ENCODE measurements around the gene CSGALNACT2.
"Not testable (repeated sequence)": the region's sequence is repeated elsewhere in the genome, so short reads cannot be mapped to it uniquely, and the experiment has no call there.

Gene CSGALNACT2

DNA sequence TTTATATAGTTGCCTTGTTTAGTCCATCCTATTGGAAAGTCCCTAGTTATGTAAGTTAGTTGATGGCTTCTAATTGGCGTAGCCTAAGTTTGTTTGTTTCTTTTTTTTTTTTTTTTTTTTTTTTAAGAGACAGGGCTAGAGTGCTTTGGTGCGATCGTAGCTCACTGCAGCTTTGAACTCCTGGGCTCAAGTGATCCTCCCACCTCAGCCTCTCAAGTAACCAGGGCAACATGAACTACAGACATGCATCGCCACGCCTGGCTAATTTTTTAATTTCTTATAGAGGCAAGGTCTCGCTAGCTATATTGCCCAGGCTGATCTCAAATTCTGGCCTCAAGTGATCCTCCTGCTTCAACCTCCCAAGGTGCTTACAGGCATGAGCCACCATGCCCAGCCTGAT is 7.1 kb downstream of the CSGALNACT2 start:
- no peak for DNase-seq (ENCODE audit: low read depth in 2 of 2)

DNA sequence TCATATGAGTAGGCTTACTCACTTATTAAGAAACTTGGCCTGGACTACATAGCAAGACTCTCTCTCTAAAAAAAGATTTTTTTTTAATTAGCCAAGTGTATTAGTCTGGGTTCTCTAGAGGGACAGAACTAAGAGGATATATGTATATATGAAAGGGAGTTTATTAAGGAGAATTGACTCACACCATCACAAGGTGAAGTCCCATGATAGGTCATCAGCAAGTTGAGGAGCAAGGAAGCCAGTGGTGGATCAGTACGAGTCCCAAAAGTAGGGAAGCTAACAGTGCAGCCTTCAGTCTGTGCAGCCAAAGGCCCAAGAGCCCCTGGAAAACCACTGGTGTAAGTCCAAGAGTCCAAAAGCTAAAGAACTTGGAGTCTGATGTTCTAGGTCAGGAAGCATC is 7.7 kb downstream of the CSGALNACT2 start:
- DNase-seq (ENCODE audit: low read depth in 2 of 2), result not testable (repeated sequence)

DNA sequence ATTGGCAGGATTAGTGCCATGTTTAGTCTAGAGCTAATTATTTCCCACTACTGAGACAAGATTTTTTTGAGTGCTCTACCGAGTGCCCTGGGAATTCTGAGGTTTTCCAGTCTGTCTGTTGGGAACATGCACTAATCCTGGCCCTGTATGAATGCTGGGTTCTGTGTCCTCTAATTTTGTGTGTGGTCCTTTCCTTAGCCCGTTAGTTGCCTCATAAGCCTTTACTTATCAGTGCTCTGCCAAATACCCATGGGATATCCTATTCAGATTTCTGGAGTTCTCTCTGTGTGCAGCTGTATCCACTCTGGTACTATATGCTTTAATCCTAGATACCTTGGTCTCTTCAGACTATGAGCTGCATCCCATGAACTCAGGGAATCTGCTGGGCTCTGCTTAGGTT is 13.1 kb downstream of the CSGALNACT2 start:
- no peak for DNase-seq (ENCODE audit: low read depth in 2 of 2)

- no peak for DNase-seq (ENCODE audit: low read depth in 2 of 2)
Measured at GRCh38 chr10:43153901-43154300, 15.7 kb downstream of the CSGALNACT2 start.

GRCh38 chr10:43155221-43155620 is 17.0 kb downstream of the CSGALNACT2 start:
- DNase-seq (ENCODE audit: low read depth in 2 of 2), result no peak

- DNase-seq (ENCODE audit: low read depth in 2 of 2), result no peak
Measured at GRCh38 chr10:43155741-43156140, 17.5 kb downstream of the CSGALNACT2 start.

GRCh38 chr10:43156590-43157341 is 18.5 kb downstream of the CSGALNACT2 start:
- DNase-seq (ENCODE audit: low read depth in 2 of 2), result no peak

GRCh38 chr10:43158636-43159035 is 20.4 kb downstream of the CSGALNACT2 start:
- no peak for DNase-seq (ENCODE audit: low read depth in 2 of 2)

DNA sequence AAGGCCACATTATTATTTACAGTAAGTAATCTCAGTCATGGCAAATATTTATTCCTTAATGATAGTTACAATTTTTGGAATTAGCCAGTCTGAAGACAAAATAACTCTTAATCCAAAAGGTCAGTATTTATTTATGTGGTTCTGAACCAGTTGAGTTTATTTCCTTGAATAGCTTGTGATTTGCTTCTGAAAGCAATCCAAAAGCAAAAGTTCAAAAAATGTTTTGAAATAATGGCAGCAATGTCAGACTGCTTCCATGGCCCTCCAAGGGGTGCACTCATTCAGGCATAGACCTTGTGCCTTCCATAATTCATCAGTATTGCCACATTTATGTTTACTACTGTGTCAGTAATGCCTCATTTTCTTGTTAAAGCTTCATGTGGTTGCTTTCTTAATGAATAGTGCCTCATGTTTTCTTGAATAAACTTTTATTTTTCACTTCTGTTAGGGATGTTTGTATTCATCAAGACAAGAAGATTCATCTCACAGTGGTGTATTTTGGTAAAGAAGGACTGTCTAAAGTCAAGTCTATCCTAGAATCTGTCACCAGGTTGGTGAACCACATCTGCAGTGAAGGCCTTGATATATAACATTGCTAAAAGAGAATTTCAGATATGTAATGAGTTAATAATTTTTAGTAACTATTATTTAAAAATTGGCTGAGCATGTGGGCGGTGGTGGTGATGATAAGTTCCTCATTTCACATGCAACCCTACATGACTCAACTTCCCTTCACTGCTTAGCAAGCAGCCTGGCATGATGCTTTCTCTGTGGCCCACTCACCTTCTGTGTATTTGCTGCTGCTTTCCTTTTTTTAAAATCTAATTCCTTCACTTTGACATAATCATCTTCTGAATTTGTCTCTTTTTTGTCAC is 22.0 kb downstream of the CSGALNACT2 start:
- peak; percentile 10 to 13 for DNase-seq (ENCODE audit: low read depth in 2 of 2)

DNA sequence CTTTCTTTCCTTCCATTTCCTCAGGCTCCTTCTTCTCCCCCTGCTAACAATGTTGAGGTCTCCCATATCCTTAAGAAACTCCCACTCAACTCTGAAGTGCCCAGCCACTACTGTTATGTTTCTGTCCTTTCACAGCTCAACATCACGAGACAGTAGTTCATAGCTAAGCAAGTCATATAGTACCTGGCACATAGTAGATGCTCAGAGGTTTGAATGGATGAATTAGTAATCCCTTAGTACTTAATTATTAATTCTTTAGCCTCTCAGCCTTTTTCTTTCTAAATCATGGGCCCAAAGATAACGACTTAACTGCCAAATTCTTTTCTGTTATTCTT is 22.6 kb downstream of the CSGALNACT2 start:
- DNase-seq (ENCODE audit: low read depth in 2 of 2), result no peak

- DNase-seq (ENCODE audit: low read depth in 2 of 2), result no peak
Measured at GRCh38 chr10:43162604-43163003, 24.4 kb downstream of the CSGALNACT2 start.

DNA sequence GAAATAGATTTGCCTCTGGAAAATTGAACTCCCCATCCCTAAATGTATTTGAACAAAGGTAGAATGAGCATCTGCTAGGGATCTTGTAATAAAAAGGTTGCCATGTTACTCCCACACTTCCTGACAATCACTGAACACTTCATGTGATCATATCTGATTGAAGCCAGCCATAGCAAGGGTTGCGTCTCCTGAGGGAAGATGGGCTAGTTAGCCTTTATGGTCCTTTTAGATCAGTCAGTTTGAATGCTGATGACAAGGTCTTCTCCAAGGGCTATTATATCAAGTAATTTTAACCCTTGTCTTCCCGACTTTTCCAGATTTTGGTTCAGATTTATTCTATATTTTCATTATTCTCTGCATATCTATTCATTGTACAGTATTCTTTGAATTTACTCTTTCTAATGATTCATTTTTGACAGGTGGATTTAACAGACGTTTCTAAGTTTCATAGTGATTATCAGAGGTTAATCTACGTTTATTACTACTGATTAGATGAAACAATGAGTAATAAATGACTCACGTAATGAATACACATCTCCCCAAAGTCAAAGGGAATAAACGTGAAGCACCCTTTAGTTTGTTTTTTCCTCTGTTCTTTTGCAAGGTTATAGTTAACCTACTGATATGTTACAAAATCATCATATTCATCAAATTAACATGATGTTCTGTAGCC is 28.1 kb downstream of the CSGALNACT2 start:
- no peak for DNase-seq (ENCODE audit: low read depth in 2 of 2)

DNA sequence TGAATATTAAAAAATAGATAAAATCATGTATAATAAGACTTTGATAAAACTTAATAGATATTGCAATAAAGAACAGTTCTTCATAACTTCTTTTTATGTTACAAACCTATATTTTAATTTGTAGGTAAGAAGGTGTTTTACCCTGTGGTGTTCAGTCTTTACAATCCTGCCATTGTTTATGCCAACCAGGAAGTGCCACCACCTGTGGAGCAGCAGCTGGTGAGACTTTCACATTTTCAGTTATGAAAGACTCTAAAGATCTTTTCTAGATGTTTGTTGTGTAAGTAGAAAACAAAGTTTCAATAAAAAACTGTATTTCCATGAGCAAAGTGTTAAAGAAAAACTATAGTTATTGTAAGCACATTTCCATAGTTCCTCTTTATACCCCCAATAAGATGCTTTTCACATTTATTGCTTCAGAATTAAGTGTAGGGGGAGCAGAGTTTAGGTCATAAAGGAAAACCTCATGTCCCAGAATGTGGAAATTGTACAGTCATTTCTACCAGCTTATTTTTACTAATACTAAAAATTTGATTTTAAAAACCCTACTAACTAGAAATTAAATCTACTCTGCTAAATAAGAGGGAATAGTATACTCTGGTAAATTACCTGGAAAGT is 28.7 kb downstream of the CSGALNACT2 start:
- no peak for DNase-seq (ENCODE audit: low read depth in 2 of 2)

DNA sequence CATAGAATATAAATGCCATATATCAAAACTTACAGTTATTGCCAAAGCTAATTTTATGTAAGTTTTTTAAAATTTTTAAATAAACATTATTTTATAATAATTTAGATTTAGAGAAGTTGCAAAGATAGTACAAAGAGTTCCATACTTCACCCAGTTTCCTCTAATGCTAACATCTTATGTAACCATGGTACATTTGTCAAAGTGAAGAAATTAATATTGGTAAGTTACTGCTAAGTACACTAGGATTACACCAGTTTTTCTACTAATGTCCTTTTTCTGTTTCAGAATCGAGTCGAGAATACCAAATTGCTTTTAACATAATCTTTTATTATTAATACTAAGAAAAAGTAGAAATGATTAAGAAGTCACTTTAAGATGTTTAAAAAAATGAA is 29.2 kb downstream of the CSGALNACT2 start:
- DNase-seq (ENCODE audit: low read depth in 2 of 2), result no peak

DNA sequence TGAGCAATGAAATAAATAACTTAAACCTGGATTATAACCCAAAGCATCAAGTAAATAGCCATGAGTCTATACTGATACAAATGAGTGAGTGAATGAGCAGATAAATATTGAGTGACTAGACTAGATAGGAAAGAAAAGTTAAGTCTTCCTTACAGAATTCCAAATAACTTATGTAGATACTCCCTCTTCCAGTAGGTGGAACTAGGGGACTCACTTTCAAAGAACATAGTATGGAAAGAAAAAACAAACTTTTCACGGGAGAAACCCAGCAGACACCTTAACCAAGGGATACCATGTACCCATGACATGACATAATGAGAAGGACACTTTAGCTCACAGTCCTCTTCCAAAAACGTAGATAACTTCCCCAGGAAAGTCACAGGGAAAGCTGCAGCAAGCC is 32.2 kb downstream of the CSGALNACT2 start:
- no peak for DNase-seq (ENCODE audit: low read depth in 2 of 2)

DNA sequence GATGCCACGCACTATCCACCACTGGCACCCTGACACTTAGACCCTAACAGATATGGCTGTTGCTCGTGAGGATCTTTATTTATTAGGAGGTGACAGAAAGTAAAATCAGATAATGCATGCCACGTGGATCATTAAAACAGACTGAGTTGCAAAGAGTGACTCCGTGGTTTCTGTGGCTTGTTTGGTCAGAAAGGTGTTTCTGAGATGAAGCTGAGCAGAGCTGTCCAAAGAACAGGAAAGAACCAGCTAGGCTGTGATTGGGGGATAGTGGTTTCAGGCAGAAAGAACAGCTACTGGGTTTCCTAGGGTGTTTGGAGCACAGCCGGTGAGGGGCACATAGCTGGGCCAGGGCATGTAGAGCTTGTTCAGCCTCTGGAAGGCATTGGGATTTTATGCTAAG is 34.4 kb downstream of the CSGALNACT2 start:
- no peak for DNase-seq (ENCODE audit: low read depth in 2 of 2)

- DNase-seq (ENCODE audit: low read depth in 2 of 2), result no peak
Measured at GRCh38 chr10:43173120-43173519, 34.9 kb downstream of the CSGALNACT2 start.

DNA sequence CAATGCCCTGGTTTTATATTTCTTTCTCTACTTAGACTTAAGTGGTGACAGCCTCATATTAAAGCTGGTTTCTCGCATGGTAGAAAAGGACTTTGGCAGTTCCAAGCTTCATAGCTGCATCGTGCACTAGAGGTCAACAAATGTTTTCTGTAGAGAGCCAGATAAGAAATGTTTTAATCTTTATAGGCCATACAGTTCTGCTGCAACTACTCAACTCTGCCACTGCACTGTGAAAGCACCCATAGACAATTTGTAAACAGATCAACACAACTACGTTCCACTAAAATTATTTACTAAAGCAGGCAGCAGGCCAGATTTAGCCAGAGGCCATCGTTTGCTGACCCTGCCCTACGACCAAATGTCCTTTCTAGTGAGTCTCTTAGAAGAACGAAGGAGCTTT is 36.7 kb downstream of the CSGALNACT2 start:
- DNase-seq (ENCODE audit: low read depth in 2 of 2), result no peak

- no peak for DNase-seq (ENCODE audit: low read depth in 2 of 2)
Measured at GRCh38 chr10:43176271-43176670, 38.0 kb downstream of the CSGALNACT2 start.

DNA sequence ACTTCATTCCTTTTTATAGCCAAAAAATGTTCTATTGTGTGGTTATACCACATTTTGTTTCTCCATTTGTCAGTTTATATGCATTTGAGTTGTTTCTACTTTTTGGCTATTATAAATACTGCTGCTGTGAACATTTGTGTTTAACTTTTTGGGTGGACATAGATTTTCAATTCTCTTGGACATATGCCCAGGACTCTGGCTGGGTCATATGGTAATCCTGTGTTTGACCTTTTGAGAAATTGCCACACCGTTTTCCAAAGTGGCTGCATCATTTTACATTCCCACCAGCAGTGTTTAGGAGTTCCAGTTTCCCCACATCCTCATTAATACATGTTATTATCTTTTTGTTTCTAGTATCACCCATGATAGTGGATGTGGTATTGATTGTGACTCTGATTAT is 39.4 kb downstream of the CSGALNACT2 start:
- no peak for DNase-seq (ENCODE audit: low read depth in 2 of 2)

DNA sequence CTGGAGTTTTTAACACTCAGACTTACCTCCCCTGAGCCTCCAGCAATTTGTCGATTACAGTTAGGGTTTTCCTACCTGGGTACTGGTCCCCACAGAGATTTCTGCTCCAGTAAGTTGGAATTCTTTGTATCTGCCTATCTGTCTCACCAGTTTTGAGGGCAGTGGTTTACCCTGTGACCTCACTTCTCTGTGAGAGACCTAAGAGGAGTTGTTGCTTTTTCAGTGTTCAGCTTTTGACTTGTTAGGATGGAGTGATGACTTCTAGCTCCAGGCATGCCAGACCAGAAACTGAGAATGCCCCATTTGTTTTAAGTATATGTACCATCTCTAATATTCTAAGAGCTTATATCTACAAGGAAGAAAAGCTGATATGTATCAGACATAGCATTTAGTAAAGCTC is 42.9 kb downstream of the CSGALNACT2 start:
- DNase-seq (ENCODE audit: low read depth in 2 of 2), result no peak

DNA sequence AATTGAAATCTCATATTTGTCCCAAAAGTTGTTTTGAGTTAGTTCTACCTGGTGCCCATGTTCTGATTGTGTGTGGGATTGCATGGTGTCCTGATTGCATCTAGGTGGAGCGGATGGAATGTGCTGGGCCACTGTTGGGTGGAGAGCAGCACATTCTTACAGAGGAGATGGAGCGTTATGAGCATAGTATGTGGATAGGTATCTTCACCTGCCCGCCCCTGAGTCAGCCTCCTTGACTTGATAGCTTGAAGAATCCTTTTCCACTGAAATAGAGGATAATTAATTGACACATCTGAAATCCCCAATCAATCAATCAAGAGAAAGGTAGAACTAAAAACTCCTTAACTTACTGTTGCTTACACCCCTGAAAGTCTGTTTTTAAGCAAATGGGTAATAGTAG is 45.5 kb downstream of the CSGALNACT2 start:
- not testable (repeated sequence) for DNase-seq (ENCODE audit: low read depth in 2 of 2)
